ENCODE data around the gene OPN3. TPM values are rescaled to one million over a fixed set of nuclear protein-coding genes. Genes with fewer than 3 reads are reported as not detected.

The OPN3 gene
- total and polyA plus RNA-seq, 4 donors: 8.4 to 14.3 (median 11.7) TPM

- DNase-seq (ENCODE audit: low read depth in 4 of 6, low spot score in 6 of 6): no peak
- H3K36me3 ChIP-seq (ENCODE audit: control insufficient read depth, insufficient read depth, low read length): no peaks in the 10 kb centered on the region
- no peaks in the 10 kb centered on the region for H3K9me3 ChIP-seq (ENCODE audit: control insufficient read depth, insufficient read depth, low read length)
- no peaks in the 10 kb centered on the region for H3K4me1 ChIP-seq (ENCODE audit: control insufficient read depth, insufficient read depth, low read length)
- no peak overlapping the region for H3K27ac ChIP-seq (ENCODE audit: low read depth, low read length)
- H3K27me3 ChIP-seq (ENCODE audit: control insufficient read depth, insufficient read depth, low read length): no peaks in the 10 kb centered on the region
- WGBS (ENCODE audit: insufficient coverage): 80% methylated on average over 1 of the region's 1 CpG
- no peak overlapping the region for H3K4me3 ChIP-seq (ENCODE audit: low read depth, low read length)
Measured at GRCh38 chr1:241611736-241612135, 28.4 kb downstream of the OPN3 start.

GRCh38 chr1:241611063-241611462 is 29.1 kb downstream of the OPN3 start:
- WGBS (ENCODE audit: insufficient coverage): 20% methylated on average over 1 of the region's 3 CpGs

GRCh38 chr1:241610056-241610815 is 29.9 kb downstream of the OPN3 start:
- 37% methylated on average over 6 of the region's 8 CpGs for WGBS (ENCODE audit: insufficient coverage)
- H3K27ac ChIP-seq (ENCODE audit: low read depth, low read length): no peak overlapping the region
- no peaks in the 10 kb centered on the region for H3K9me3 ChIP-seq (ENCODE audit: control insufficient read depth, insufficient read depth, low read length)
- no peaks in the 10 kb centered on the region for H3K4me1 ChIP-seq (ENCODE audit: control insufficient read depth, insufficient read depth, low read length)
- peak in 5 of 6 donors; percentile 15 to 91 (median 44) for DNase-seq (ENCODE audit: low read depth in 4 of 6, low spot score in 6 of 6)
- no peaks in the 10 kb centered on the region for H3K36me3 ChIP-seq (ENCODE audit: control insufficient read depth, insufficient read depth, low read length)
- no peak overlapping the region for H3K4me3 ChIP-seq (ENCODE audit: low read depth, low read length)
- no peaks in the 10 kb centered on the region for H3K27me3 ChIP-seq (ENCODE audit: control insufficient read depth, insufficient read depth, low read length)

More at GRCh38 chr1:241611063-241611462, 29.1 kb downstream of the OPN3 start:
- DNase-seq (ENCODE audit: low read depth in 4 of 6, low spot score in 6 of 6): peak in 5 of 6 donors; percentile 24 to 92 (median 57)
- no peak overlapping the region for H3K4me3 ChIP-seq (ENCODE audit: low read depth, low read length)
- H3K27ac ChIP-seq (ENCODE audit: low read depth, low read length): no peak overlapping the region
- no peaks in the 10 kb centered on the region for H3K9me3 ChIP-seq (ENCODE audit: control insufficient read depth, insufficient read depth, low read length)
- no peaks in the 10 kb centered on the region for H3K27me3 ChIP-seq (ENCODE audit: control insufficient read depth, insufficient read depth, low read length)
- no peaks in the 10 kb centered on the region for H3K36me3 ChIP-seq (ENCODE audit: control insufficient read depth, insufficient read depth, low read length)
- no peaks in the 10 kb centered on the region for H3K4me1 ChIP-seq (ENCODE audit: control insufficient read depth, insufficient read depth, low read length)

- peak in 2 of 6 donors; percentile 19 to 22 for DNase-seq (ENCODE audit: low read depth in 4 of 6, low spot score in 6 of 6)
- no peaks in the 10 kb centered on the region for H3K4me1 ChIP-seq (ENCODE audit: control insufficient read depth, insufficient read depth, low read length)
- H3K9me3 ChIP-seq (ENCODE audit: control insufficient read depth, insufficient read depth, low read length): no peaks in the 10 kb centered on the region
- no peak overlapping the region for H3K4me3 ChIP-seq (ENCODE audit: low read depth, low read length)
- 67% methylated on average over 3 of the region's 3 CpGs for WGBS (ENCODE audit: insufficient coverage)
- no peaks in the 10 kb centered on the region for H3K27me3 ChIP-seq (ENCODE audit: control insufficient read depth, insufficient read depth, low read length)
- no peak overlapping the region for H3K27ac ChIP-seq (ENCODE audit: low read depth, low read length)
- H3K36me3 ChIP-seq (ENCODE audit: control insufficient read depth, insufficient read depth, low read length): no peaks in the 10 kb centered on the region
Measured at GRCh38 chr1:241608379-241609033, 31.7 kb downstream of the OPN3 start.

- no peak overlapping the region for H3K4me3 ChIP-seq (ENCODE audit: low read depth, low read length)
- no peaks in the 10 kb centered on the region for H3K9me3 ChIP-seq (ENCODE audit: control insufficient read depth, insufficient read depth, low read length)
- no peaks in the 10 kb centered on the region for H3K27me3 ChIP-seq (ENCODE audit: control insufficient read depth, insufficient read depth, low read length)
- no peak for DNase-seq (ENCODE audit: low read depth in 4 of 6, low spot score in 6 of 6)
- no peaks in the 10 kb centered on the region for H3K36me3 ChIP-seq (ENCODE audit: control insufficient read depth, insufficient read depth, low read length)
- no peaks in the 10 kb centered on the region for H3K4me1 ChIP-seq (ENCODE audit: control insufficient read depth, insufficient read depth, low read length)
- no peak overlapping the region for H3K27ac ChIP-seq (ENCODE audit: low read depth, low read length)
Measured at GRCh38 chr1:241607497-241607896, 32.7 kb downstream of the OPN3 start.

- Histone ChIP-seq H3K27me3 (ENCODE audit: control insufficient read depth, insufficient read depth, low read length) (no peaks in the 10 kb centered on the region), H3K36me3 (ENCODE audit: control insufficient read depth, insufficient read depth, low read length) (no peaks in the 10 kb centered on the region)
- WGBS (ENCODE audit: insufficient coverage): 84% methylated on average over 3 of the region's 5 CpGs
Measured at GRCh38 chr1:241606544-241606943, 33.6 kb downstream of the OPN3 start.

GRCh38 chr1:241605146-241605805 is 34.9 kb downstream of the OPN3 start:
- H3K36me3 ChIP-seq (ENCODE audit: control insufficient read depth, insufficient read depth, low read length): no peaks in the 10 kb centered on the region
- 89% methylated on average over 4 of the region's 9 CpGs for WGBS (ENCODE audit: insufficient coverage)
- DNase-seq (ENCODE audit: low read depth in 4 of 6, low spot score in 6 of 6): peak in 1 of 6 donors; percentile 70
- H3K27ac ChIP-seq (ENCODE audit: low read depth, low read length): no peak overlapping the region
- no peaks in the 10 kb centered on the region for H3K9me3 ChIP-seq (ENCODE audit: control insufficient read depth, insufficient read depth, low read length)
- no peaks in the 10 kb centered on the region for H3K27me3 ChIP-seq (ENCODE audit: control insufficient read depth, insufficient read depth, low read length)
- no peaks in the 10 kb centered on the region for H3K4me1 ChIP-seq (ENCODE audit: control insufficient read depth, insufficient read depth, low read length)
- no peak overlapping the region for H3K4me3 ChIP-seq (ENCODE audit: low read depth, low read length)

More at GRCh38 chr1:241606544-241606943, 33.6 kb downstream of the OPN3 start:
- Histone ChIP-seq H3K9me3 (ENCODE audit: control insufficient read depth, insufficient read depth, low read length) (no peaks in the 10 kb centered on the region), H3K27ac (ENCODE audit: low read depth, low read length) (no peak overlapping the region), H3K4me1 (ENCODE audit: control insufficient read depth, insufficient read depth, low read length) (no peaks in the 10 kb centered on the region), H3K4me3 (ENCODE audit: low read depth, low read length) (no peak overlapping the region)
- DNase-seq (ENCODE audit: low read depth in 4 of 6, low spot score in 6 of 6): no peak

GRCh38 chr1:241603731-241604245 is 36.4 kb downstream of the OPN3 start:
- H3K4me3 ChIP-seq (ENCODE audit: low read depth, low read length): no peak overlapping the region
- no peak overlapping the region for H3K27ac ChIP-seq (ENCODE audit: low read depth, low read length)
- H3K27me3 ChIP-seq (ENCODE audit: control insufficient read depth, insufficient read depth, low read length): no peaks in the 10 kb centered on the region
- H3K36me3 ChIP-seq (ENCODE audit: control insufficient read depth, insufficient read depth, low read length): no peaks in the 10 kb centered on the region
- H3K4me1 ChIP-seq (ENCODE audit: control insufficient read depth, insufficient read depth, low read length): no peaks in the 10 kb centered on the region
- 86% methylated on average over 1 of the region's 3 CpGs for WGBS (ENCODE audit: insufficient coverage)
- DNase-seq (ENCODE audit: low read depth in 4 of 6, low spot score in 6 of 6): no peak
- no peaks in the 10 kb centered on the region for H3K9me3 ChIP-seq (ENCODE audit: control insufficient read depth, insufficient read depth, low read length)

GRCh38 chr1:241600496-241600901 is 39.7 kb downstream of the OPN3 start:
- H3K27ac ChIP-seq (ENCODE audit: low read depth, low read length): no peak overlapping the region
- no peak for DNase-seq (ENCODE audit: low read depth in 4 of 6, low spot score in 6 of 6)
- 85% methylated on average over 2 of the region's 2 CpGs for WGBS (ENCODE audit: insufficient coverage)
- H3K4me1 ChIP-seq (ENCODE audit: control insufficient read depth, insufficient read depth, low read length): no peaks in the 10 kb centered on the region
- no peaks in the 10 kb centered on the region for H3K27me3 ChIP-seq (ENCODE audit: control insufficient read depth, insufficient read depth, low read length)
- no peak overlapping the region for H3K4me3 ChIP-seq (ENCODE audit: low read depth, low read length)
- no peaks in the 10 kb centered on the region for H3K36me3 ChIP-seq (ENCODE audit: control insufficient read depth, insufficient read depth, low read length)
- no peaks in the 10 kb centered on the region for H3K9me3 ChIP-seq (ENCODE audit: control insufficient read depth, insufficient read depth, low read length)

Data from spinal cord (tissue), 10 donors.